Panc1 (cell line): ENCODE data around the gene TAT. TPM values are rescaled to one million over a fixed set of nuclear protein-coding genes. Genes with fewer than 3 reads are reported as not detected.

Source experiments
- ATAC-seq: fragments of 200-7000 bp; cut with Tn5 transposase; 2 replicates; pipeline ENCODE4 v1.9.1; 2020; ENCODE audit warnings: mild to moderate bottlenecking, moderate library complexity
- BruUV-seq: library from RNA; stranded (reverse); fragments of 400-500 nt; replicated peaks from 2 replicates; lab custom pipeline; 2021; lab: Mats Ljungman, UMichigan
- CTCF ChIA-PET: fragments of 300-600 bp; sonication (Branson Sonifier 250); formaldehyde crosslinking; loops from one replicate; lab custom pipeline; 2022; ENCODE audit warnings: antibody characterized with exemption; lab: Charles Lee
- POLR2A ChIA-PET: fragments of 300-600 bp; sonication (Branson Sonifier 250); formaldehyde crosslinking; loops from one replicate; lab custom pipeline; 2022; ENCODE audit warnings: antibody characterized with exemption; lab: Charles Lee
- DNase-seq: peaks from one replicate; pipeline ENCODE4 v3.0.0-alpha.2; 2010; ENCODE audit warnings: low read depth, low spot score
- H3K27ac ChIP-seq: 2 replicates; pipeline ENCODE4 v1.5.1; 2011; ENCODE audit warnings: mild to moderate bottlenecking, low read length, inconsistent platforms
- H3K27me3 ChIP-seq: fragments of 200-500 bp; sonication (Bioruptor generic); 2 replicates; pipeline ENCODE4 v1.6.0; 2014; ENCODE audit warnings: low read length, inconsistent platforms; ENCODE audit not compliant: control insufficient read depth, insufficient read depth
- H3K36me3 ChIP-seq: fragments of 200-500 bp; sonication (Bioruptor generic); 2 replicates; pipeline ENCODE4 v1.5.1; 2014; ENCODE audit warnings: inconsistent platforms, mild to moderate bottlenecking, low read length, moderate library complexity; ENCODE audit not compliant: control insufficient read depth, insufficient read depth
- H3K4me1 ChIP-seq: 2 replicates; pipeline ENCODE4 v1.5.1; 2011; ENCODE audit warnings: inconsistent platforms, mild to moderate bottlenecking, low read length, moderate library complexity; ENCODE audit not compliant: control insufficient read depth, insufficient read depth
- H3K4me3 ChIP-seq, 2 experiments: 2 replicates each; pipeline ENCODE4 v1.5.1; 2011 to 2012; ENCODE audit warnings: low read depth in 2 of 2, low read length in 2 of 2, mild to moderate bottlenecking in 2 of 2, inconsistent platforms in 1 of 2, moderate library complexity in 1 of 2
- H3K9me3 ChIP-seq: fragments of 200-500 bp; sonication (Bioruptor generic); 2 replicates; pipeline ENCODE4 v1.5.1; 2014; ENCODE audit warnings: low read depth, mild to moderate bottlenecking, inconsistent platforms, low read length, moderate library complexity; ENCODE audit not compliant: control insufficient read depth, insufficient read depth
- POLR2AphosphoS5 ChIP-seq: IDR thresholded peaks from 2 replicates; pipeline ENCODE4 v1.6.1; 2012; ENCODE audit warnings: mild to moderate bottlenecking, low read depth, low read length, moderate library complexity
- SIN3A ChIP-seq: IDR thresholded peaks from 2 replicates; pipeline ENCODE4 v1.6.1; 2012; ENCODE audit warnings: low read depth, mild to moderate bottlenecking, low read length, moderate library complexity, borderline replicate concordance; ENCODE audit not compliant: insufficient read depth
- TCF7L2 ChIP-seq: IDR thresholded peaks from 2 replicates; pipeline ENCODE4 v1.6.1; 2011; ENCODE audit warnings: mild to moderate bottlenecking, low read depth, low read length, inconsistent platforms
- in situ Hi-C: cut with HindIII; loops from 2 replicates; pipeline ENCODE4 v1.10.0; 2016; ENCODE audit warnings: low sequenced_read_pairs, low pct_unique_long_range_greater_than_20kb
- intact Hi-C: fragments of 100-400 bp; cut with micrococcal nuclease; formaldehyde crosslinking; loops from one replicate; pipeline ENCODE4 v1.10.0; 2022; ENCODE audit not compliant: unreplicated experiment
- total RNA-seq: library from RNA; stranded (reverse); gene quantifications from one replicate; pipeline ENCODE4 v1.2.1, GENCODE V29; 2021; ENCODE audit not compliant: unreplicated experiment
- TF ChIP-seq, protein P1 (sequence below), 2 experiments: IDR thresholded peaks; 2 replicates each; pipeline ENCODE4 v1.6.1; 2011 to 2012; ENCODE audit warnings: low read depth in 2 of 2, control low read depth in 1 of 2, low read length in 1 of 2, mild to moderate bottlenecking in 1 of 2, moderate library complexity in 1 of 2; ENCODE audit not compliant: insufficient read depth in 1 of 2
- TF ChIP-seq, protein P2 (sequence below): fragments of 450-650 bp; IDR thresholded peaks from 2 replicates; pipeline ENCODE4 v1.5.1; 2017; ENCODE audit warnings: mild to moderate bottlenecking

TAT gene
- total RNA-seq, 1 experiment from 2014 or later, result 0.49 TPM

DNA sequence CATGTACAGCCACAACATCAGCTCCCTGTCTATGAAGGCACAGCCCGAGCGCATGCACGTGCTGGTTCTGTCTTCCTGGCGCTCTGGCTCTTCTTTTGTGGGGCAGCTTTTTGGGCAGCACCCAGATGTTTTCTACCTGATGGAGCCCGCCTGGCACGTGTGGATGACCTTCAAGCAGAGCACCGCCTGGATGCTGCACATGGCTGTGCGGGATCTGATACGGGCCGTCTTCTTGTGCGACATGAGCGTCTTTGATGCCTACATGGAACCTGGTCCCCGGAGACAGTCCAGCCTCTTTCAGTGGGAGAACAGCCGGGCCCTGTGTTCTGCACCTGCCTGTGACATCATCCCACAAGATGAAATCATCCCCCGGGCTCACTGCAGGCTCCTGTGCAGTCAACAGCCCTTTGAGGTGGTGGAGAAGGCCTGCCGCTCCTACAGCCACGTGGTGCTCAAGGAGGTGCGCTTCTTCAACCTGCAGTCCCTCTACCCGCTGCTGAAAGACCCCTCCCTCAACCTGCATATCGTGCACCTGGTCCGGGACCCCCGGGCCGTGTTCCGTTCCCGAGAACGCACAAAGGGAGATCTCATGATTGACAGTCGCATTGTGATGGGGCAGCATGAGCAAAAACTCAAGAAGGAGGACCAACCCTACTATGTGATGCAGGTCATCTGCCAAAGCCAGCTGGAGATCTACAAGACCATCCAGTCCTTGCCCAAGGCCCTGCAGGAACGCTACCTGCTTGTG is 40.0 kb downstream of the TAT start:
- no peak for ATAC-seq
- ChIA-PET POLR2A (no interaction called here), CTCF (no interaction called here)
- TF ChIP-seq POLR2AphosphoS5 (no peak), SIN3A (no peak), TCF7L2 (no peak)
- TF ChIP-seq, protein P1, sequence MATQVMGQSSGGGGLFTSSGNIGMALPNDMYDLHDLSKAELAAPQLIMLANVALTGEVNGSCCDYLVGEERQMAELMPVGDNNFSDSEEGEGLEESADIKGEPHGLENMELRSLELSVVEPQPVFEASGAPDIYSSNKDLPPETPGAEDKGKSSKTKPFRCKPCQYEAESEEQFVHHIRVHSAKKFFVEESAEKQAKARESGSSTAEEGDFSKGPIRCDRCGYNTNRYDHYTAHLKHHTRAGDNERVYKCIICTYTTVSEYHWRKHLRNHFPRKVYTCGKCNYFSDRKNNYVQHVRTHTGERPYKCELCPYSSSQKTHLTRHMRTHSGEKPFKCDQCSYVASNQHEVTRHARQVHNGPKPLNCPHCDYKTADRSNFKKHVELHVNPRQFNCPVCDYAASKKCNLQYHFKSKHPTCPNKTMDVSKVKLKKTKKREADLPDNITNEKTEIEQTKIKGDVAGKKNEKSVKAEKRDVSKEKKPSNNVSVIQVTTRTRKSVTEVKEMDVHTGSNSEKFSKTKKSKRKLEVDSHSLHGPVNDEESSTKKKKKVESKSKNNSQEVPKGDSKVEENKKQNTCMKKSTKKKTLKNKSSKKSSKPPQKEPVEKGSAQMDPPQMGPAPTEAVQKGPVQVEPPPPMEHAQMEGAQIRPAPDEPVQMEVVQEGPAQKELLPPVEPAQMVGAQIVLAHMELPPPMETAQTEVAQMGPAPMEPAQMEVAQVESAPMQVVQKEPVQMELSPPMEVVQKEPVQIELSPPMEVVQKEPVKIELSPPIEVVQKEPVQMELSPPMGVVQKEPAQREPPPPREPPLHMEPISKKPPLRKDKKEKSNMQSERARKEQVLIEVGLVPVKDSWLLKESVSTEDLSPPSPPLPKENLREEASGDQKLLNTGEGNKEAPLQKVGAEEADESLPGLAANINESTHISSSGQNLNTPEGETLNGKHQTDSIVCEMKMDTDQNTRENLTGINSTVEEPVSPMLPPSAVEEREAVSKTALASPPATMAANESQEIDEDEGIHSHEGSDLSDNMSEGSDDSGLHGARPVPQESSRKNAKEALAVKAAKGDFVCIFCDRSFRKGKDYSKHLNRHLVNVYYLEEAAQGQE (IDR thresholded peaks at IDR 0.05; ENCODE audit: insufficient read depth in 1 of 2, low read depth in 2 of 2, low read length in 1 of 2), result no peak
- TF ChIP-seq, protein P2, sequence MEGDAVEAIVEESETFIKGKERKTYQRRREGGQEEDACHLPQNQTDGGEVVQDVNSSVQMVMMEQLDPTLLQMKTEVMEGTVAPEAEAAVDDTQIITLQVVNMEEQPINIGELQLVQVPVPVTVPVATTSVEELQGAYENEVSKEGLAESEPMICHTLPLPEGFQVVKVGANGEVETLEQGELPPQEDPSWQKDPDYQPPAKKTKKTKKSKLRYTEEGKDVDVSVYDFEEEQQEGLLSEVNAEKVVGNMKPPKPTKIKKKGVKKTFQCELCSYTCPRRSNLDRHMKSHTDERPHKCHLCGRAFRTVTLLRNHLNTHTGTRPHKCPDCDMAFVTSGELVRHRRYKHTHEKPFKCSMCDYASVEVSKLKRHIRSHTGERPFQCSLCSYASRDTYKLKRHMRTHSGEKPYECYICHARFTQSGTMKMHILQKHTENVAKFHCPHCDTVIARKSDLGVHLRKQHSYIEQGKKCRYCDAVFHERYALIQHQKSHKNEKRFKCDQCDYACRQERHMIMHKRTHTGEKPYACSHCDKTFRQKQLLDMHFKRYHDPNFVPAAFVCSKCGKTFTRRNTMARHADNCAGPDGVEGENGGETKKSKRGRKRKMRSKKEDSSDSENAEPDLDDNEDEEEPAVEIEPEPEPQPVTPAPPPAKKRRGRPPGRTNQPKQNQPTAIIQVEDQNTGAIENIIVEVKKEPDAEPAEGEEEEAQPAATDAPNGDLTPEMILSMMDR, result no peak
- no peaks in the 10 kb centered on the region for H3K27me3 ChIP-seq
- H3K9me3 ChIP-seq, result no peaks in the 10 kb centered on the region
- no peaks in the 10 kb centered on the region for H3K4me1 ChIP-seq
- no TSS peak for BruUV-seq
- intact Hi-C loops, result no loop called here
- H3K27ac ChIP-seq, result no peak overlapping the region
- no peaks in the 10 kb centered on the region for H3K36me3 ChIP-seq
- H3K4me3 ChIP-seq, result no peak overlapping the region
- in situ Hi-C loops, result no loop called here
- no peak for DNase-seq

DNA sequence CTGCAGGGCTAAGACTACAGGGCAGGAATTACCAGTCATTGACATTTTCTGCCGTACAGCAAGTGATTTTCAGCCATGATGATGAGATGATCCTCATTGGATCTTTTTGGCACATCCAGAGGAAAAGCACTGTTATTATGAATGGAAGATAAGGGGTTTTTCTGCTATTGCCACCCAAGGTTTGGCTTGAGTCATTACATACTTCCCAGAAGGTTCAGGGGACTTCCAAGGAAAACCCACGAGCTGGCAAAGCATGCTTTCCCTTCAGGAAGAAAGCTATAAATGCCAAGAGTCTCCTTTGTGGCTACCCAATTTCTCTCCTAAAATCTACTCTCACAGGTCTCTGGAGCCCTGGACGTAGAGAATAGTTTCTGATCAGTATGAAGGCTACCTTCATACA is 44.5 kb downstream of the TAT start:
- no peak for ATAC-seq

More for the DNA sequence above, 44.5 kb downstream of the TAT start:
- H3K27ac ChIP-seq, result no peak overlapping the region
- POLR2A ChIA-PET, result no interaction called here
- H3K27me3 ChIP-seq, result no peaks in the 10 kb centered on the region
- CTCF ChIA-PET, result interaction anchor here (1.0 kb wide), 1 partner anchor 93 kb away, joined by 3 read pairs; no protein-coding TSS in a partner anchor
- no peaks in the 10 kb centered on the region for H3K9me3 ChIP-seq
- TF ChIP-seq SIN3A (no peak), POLR2AphosphoS5 (no peak), TCF7L2 (no peak)
- TF ChIP-seq, protein P1 (IDR thresholded peaks at IDR 0.05; ENCODE audit: insufficient read depth in 1 of 2, low read depth in 2 of 2, low read length in 1 of 2), result no peak
- TF ChIP-seq, protein P2, result no peak
- no peak overlapping the region for H3K4me3 ChIP-seq
- in situ Hi-C loops (no loop called here), intact Hi-C loops (no loop called here)
- DNase-seq, result no peak
- BruUV-seq, result no TSS peak
- H3K4me1 ChIP-seq, result no peaks in the 10 kb centered on the region
- no peaks in the 10 kb centered on the region for H3K36me3 ChIP-seq
